SK-N-SH treated with all-trans-retinoic acid at 6 μM for 48 hours (cell line): ENCODE results near the gene ATPAF1.

Experiments used
- ARNTL ChIP-seq: fragments of 450-650 bp; formaldehyde crosslinking; IDR thresholded peaks from 2 replicates; pipeline ENCODE4 v1.5.0; 2020; ENCODE audit warnings: low read depth, mild to moderate bottlenecking, moderate library complexity, borderline replicate concordance
- CREB5 ChIP-seq: fragments of 250-450 bp; sonication (Bioruptor Pico); IDR thresholded peaks from 2 replicates; pipeline ENCODE4 v1.5.1; 2020; ENCODE audit warnings: low read depth, mild to moderate bottlenecking, moderate library complexity
- ESRRG ChIP-seq: fragments of 250-450 bp; sonication (Bioruptor Pico); IDR thresholded peaks from 2 replicates; pipeline ENCODE4 v1.6.1; 2021; ENCODE audit warnings: mild to moderate bottlenecking
- OSR1 ChIP-seq: fragments of 250-450 bp; sonication (Bioruptor Pico); IDR thresholded peaks from 2 replicates; pipeline ENCODE4 v1.8.0; 2022; ENCODE audit warnings: moderate library complexity, mild to moderate bottlenecking, inconsistent platforms
- PATZ1 ChIP-seq: fragments of 250-450 bp; sonication (Bioruptor Pico); IDR thresholded peaks from 2 replicates; pipeline ENCODE4 v1.8.0; 2020; ENCODE audit warnings: mild to moderate bottlenecking, moderate library complexity, borderline replicate concordance
- RARB ChIP-seq: fragments of 250-450 bp; sonication (Bioruptor Pico); IDR thresholded peaks from 2 replicates; pipeline ENCODE4 v1.8.0; 2021; ENCODE audit warnings: mild to moderate bottlenecking, moderate library complexity
- TCF4 ChIP-seq: fragments of 250-450 bp; sonication (Bioruptor Pico); IDR thresholded peaks from 2 replicates; pipeline ENCODE4 v1.8.0; 2021; ENCODE audit warnings: mild to moderate bottlenecking, moderate library complexity, borderline replicate concordance
- TSHZ2 ChIP-seq: fragments of 250-450 bp; sonication (Bioruptor Pico); IDR thresholded peaks from 2 replicates; pipeline ENCODE4 v1.5.0; 2020; ENCODE audit warnings: mild to moderate bottlenecking, moderate library complexity
- ZFP3 ChIP-seq: fragments of 250-450 bp; sonication (Bioruptor Pico); IDR thresholded peaks from 2 replicates; pipeline ENCODE4 v1.5.0; 2020; ENCODE audit warnings: mild to moderate bottlenecking, moderate library complexity
- ZNF70 ChIP-seq: fragments of 450-650 bp; formaldehyde crosslinking; IDR thresholded peaks from 2 replicates; pipeline ENCODE4 v1.5.0; 2020; ENCODE audit warnings: mild to moderate bottlenecking, moderate library complexity

GRCh38 chr1:46647611-46648010 lies 20.6 kb downstream of the ATPAF1 start:
- TF ChIP-seq RARB (CRISPR knock-in tag) = no peak
- TF ChIP-seq ZFP3 (CRISPR knock-in tag) = no peak
- TF ChIP-seq TSHZ2 (CRISPR knock-in tag) = no peak
- no peak for TF ChIP-seq TCF4 (CRISPR knock-in tag)
- no peak for TF ChIP-seq ESRRG (CRISPR knock-in tag)
- no peak for TF ChIP-seq ARNTL
- TF ChIP-seq CREB5 (CRISPR knock-in tag) = no peak
- TF ChIP-seq ZNF70 (CRISPR knock-in tag) = no peak
- TF ChIP-seq OSR1 (CRISPR knock-in tag) = no peak
- TF ChIP-seq PATZ1 (CRISPR knock-in tag) = no peak
